ENCODE data around the gene RUFY3.

- peak; percentile 67; the same call in 1 of the 2 replicates for TF ChIP-seq TAF1 (IDR thresholded peaks at IDR 0.05; ENCODE audit: borderline replicate concordance, low read depth, low read length)
- TF ChIP-seq POLR2A (IDR thresholded peaks at IDR 0.05; ENCODE audit: low read depth, low read length), result peak; percentile 79
- TF ChIP-seq POLR2AphosphoS5 (IDR thresholded peaks at IDR 0.05; ENCODE audit: low read depth, low read length), result peak; percentile 65
Measured at GRCh38 chr4:70839589-70840093, 117.9 kb downstream of the RUFY3 start, which contains the start of gene GRSF1.
